Esophagus squamous epithelium (tissue), 4 donors: ENCODE measurements around the gene PDZK1IP1.

Experiments
- CTCF ChIP-seq, 6 experiments: fragments of 450-650 bp in 4 of 6; fragments of 200-600 bp in 2 of 6; sonication (generic) in 2 of 6; IDR thresholded peaks; one replicate each; pipeline ENCODE4 v1.5.1; 2016 to 2019; ENCODE audit warnings: antibody characterized with exemption in 6 of 6, mild to moderate bottlenecking in 4 of 6, moderate library complexity in 4 of 6
- POLR2A ChIP-seq, 4 donors: fragments of 450-650 bp; IDR thresholded peaks; one replicate each; pipeline ENCODE4 v1.6.1; 2017; ENCODE audit warnings: antibody characterized with exemption in 4 of 4, mild to moderate bottlenecking in 4 of 4, moderate library complexity in 3 of 4

GRCh38 chr1:47179017-47179987 is 10.5 kb downstream of the PDZK1IP1 start:
- TF ChIP-seq CTCF (IDR thresholded peaks at IDR 0.05) = peak; percentile 44 to 98 (median 90)
- TF ChIP-seq POLR2A (IDR thresholded peaks at IDR 0.05) = no peak
